ENCODE results near the gene ATG4C. TPM values are rescaled to one million over a fixed set of nuclear protein-coding genes. Genes with fewer than 3 reads are reported as not detected.
A peak's percentile ranks its signal among the peaks of the same experiment; 100 is the strongest.
"Not testable (repeated sequence)": the region's sequence is repeated elsewhere in the genome, so short reads cannot be mapped to it uniquely, and the experiment has no call there.

The ATG4C gene
- total RNA-seq, 1 donor from 2014 or later: 9.7 TPM

- no peaks in the 10 kb centered on the region for H3K27me3 ChIP-seq
- H3K4me3 ChIP-seq: no peak overlapping the region
- H3K4me1 ChIP-seq: peaks cover 0 to 9% of the 10 kb centered on the region in 2 donors
- no peaks in the 10 kb centered on the region for H3K36me3 ChIP-seq
- TF ChIP-seq CTCF (IDR thresholded peaks at IDR 0.05): no peak
- no peak overlapping the region for H3K27ac ChIP-seq
- no peak for DNase-seq (ENCODE audit: low spot score in 2 of 2)
- no peaks in the 10 kb centered on the region for H3K9me3 ChIP-seq
- intact Hi-C loops (cut with DNase I): no loop called here
Observed at GRCh38 chr1:62781841-62782543, 1.9 kb upstream of the ATG4C start.

GRCh38 chr1:62782544-62783212, 1.3 kb upstream of the ATG4C start:
- H3K4me3 ChIP-seq: peak overlapping the region in 1 of 2 donors; percentile 93
- H3K27ac ChIP-seq; intact Hi-C loops (cut with DNase I); DNase-seq (ENCODE audit: low spot score in 2 of 2); H3K36me3 ChIP-seq; H3K27me3 ChIP-seq; H3K4me1 ChIP-seq; H3K9me3 ChIP-seq: not testable (repeated sequence)

GRCh38 chr1:62784509-62785365, 805 bp downstream of the ATG4C start:
- Histone ChIP-seq H3K27me3 (no peaks in the 10 kb centered on the region), H3K9me3 (no peaks in the 10 kb centered on the region), H3K4me3 (peak overlapping the region; percentile 81 to 93), H3K4me1 (peaks cover 0 to 9% of the 10 kb centered on the region in 2 donors), H3K27ac (peak overlapping the region; percentile 87 to 90), H3K36me3 (no peaks in the 10 kb centered on the region)
- intact Hi-C loops (cut with DNase I): loop anchor here (1.0 kb wide), 2 partner anchors 96 to 348 kb away; partner anchors contain the start of gene DOCK7
- no peak for DNase-seq (ENCODE audit: low spot score in 2 of 2)
- no peak for TF ChIP-seq CTCF (IDR thresholded peaks at IDR 0.05)

GRCh38 chr1:62790716-62791115, 6.8 kb downstream of the ATG4C start:
- no peaks in the 10 kb centered on the region for H3K27me3 ChIP-seq
- H3K36me3 ChIP-seq: no peaks in the 10 kb centered on the region
- no peak overlapping the region for H3K27ac ChIP-seq
- no peaks in the 10 kb centered on the region for H3K9me3 ChIP-seq
- no peak for TF ChIP-seq CTCF (IDR thresholded peaks at IDR 0.05)
- DNase-seq (ENCODE audit: low spot score in 2 of 2): no peak
- H3K4me3 ChIP-seq: no peak overlapping the region
- intact Hi-C loops (cut with DNase I): no loop called here
- H3K4me1 ChIP-seq: no peaks in the 10 kb centered on the region

GRCh38 chr1:62794053-62794452, 10.1 kb downstream of the ATG4C start:
- Histone ChIP-seq H3K36me3 (no peaks in the 10 kb centered on the region), H3K4me1 (no peaks in the 10 kb centered on the region), H3K4me3 (no peak overlapping the region), H3K27ac (no peak overlapping the region), H3K27me3 (no peaks in the 10 kb centered on the region), H3K9me3 (no peaks in the 10 kb centered on the region)
- TF ChIP-seq CTCF (IDR thresholded peaks at IDR 0.05): no peak
- intact Hi-C loops (cut with DNase I): no loop called here
- DNase-seq (ENCODE audit: low spot score in 2 of 2): no peak
